CD8-positive, alpha-beta memory T cell (primary cell): Measurements from ENCODE around the gene FMNL2. TPM values are rescaled to one million over a fixed set of nuclear protein-coding genes. Genes with fewer than 3 reads are reported as not detected.

Source experiments
- CTCF ChIA-PET: fragments of 350-600 bp; sonication (Branson Sonifier 250); formaldehyde crosslinking; loops from one replicate; lab custom pipeline; 2021; ENCODE audit warnings: antibody characterized with exemption; lab: Charles Lee
- POLR2A ChIA-PET: fragments of 350-600 bp; sonication (Branson Sonifier 250); formaldehyde crosslinking; loops from one replicate; lab custom pipeline; 2021; ENCODE audit warnings: antibody characterized with exemption; lab: Charles Lee
- DNase-seq, 5 donors: peaks; one replicate each; pipeline versions ENCODE4 v3.0.0 to v3.0.0-alpha.2; 2020 to 2022; ENCODE audit warnings: mixed read lengths in 1 of 5
- H3K27ac ChIP-seq: one replicate; pipeline ENCODE4 v1.7.0; 2013; ENCODE audit warnings: low read depth, mild to moderate bottlenecking, low read length, moderate library complexity
- H3K27me3 ChIP-seq: 2 replicates; pipeline ENCODE4 v1.7.0; 2013; ENCODE audit warnings: low read length, mild to moderate bottlenecking; ENCODE audit not compliant: insufficient read depth, poor library complexity, severe bottlenecking
- H3K36me3 ChIP-seq: 2 replicates; pipeline ENCODE4 v1.7.0; 2013; ENCODE audit warnings: mild to moderate bottlenecking, low read length, moderate library complexity; ENCODE audit not compliant: insufficient read depth
- H3K4me1 ChIP-seq: 2 replicates; pipeline ENCODE4 v1.7.0; 2013; ENCODE audit warnings: mild to moderate bottlenecking, low read length, moderate library complexity; ENCODE audit not compliant: insufficient read depth
- H3K4me3 ChIP-seq: 2 replicates; pipeline ENCODE4 v1.7.0; 2013; ENCODE audit warnings: mild to moderate bottlenecking, low read length
- H3K9me3 ChIP-seq: 2 replicates; pipeline ENCODE4 v1.7.0; 2013; ENCODE audit warnings: mild to moderate bottlenecking, low read length
- H3K27ac Mint-ChIP-seq, 8 donors: one replicate each; pipeline ENCODE4 v1.8.0; 2020 to 2021; ENCODE audit warnings: mixed read lengths in 8 of 8, mild to moderate bottlenecking in 6 of 8, inconsistent platforms in 3 of 8, moderate library complexity in 3 of 8
- H3K27me3 Mint-ChIP-seq, 2 donors: one replicate each; pipeline ENCODE4 v1.8.0; 2020 to 2021; ENCODE audit warnings: mixed read lengths in 2 of 2, mild to moderate bottlenecking in 1 of 2, moderate library complexity in 1 of 2
- H3K36me3 Mint-ChIP-seq, 3 donors: one replicate each; pipeline ENCODE4 v1.8.0; 2020 to 2021; ENCODE audit warnings: mixed read lengths in 3 of 3, inconsistent platforms in 1 of 3, mild to moderate bottlenecking in 1 of 3
- H3K4me1 Mint-ChIP-seq, 3 donors: one replicate each; pipeline ENCODE4 v1.8.0; 2020 to 2021; ENCODE audit warnings: mixed read lengths in 3 of 3, inconsistent platforms in 1 of 3, mild to moderate bottlenecking in 1 of 3
- H3K4me3 Mint-ChIP-seq, 7 donors: one replicate each; pipeline ENCODE4 v1.8.0; 2020 to 2021; ENCODE audit warnings: mixed read lengths in 7 of 7, mild to moderate bottlenecking in 6 of 7, moderate library complexity in 4 of 7, inconsistent platforms in 2 of 7
- H3K9me3 Mint-ChIP-seq, 5 donors: one replicate each; pipeline ENCODE4 v1.8.0; 2020 to 2022; ENCODE audit warnings: mixed read lengths in 5 of 5, mild to moderate bottlenecking in 3 of 5, moderate library complexity in 2 of 5, inconsistent platforms in 1 of 5
- polyA plus RNA-seq: library from polyadenylated mRNA; unstranded; fragments of 300-500 nt; fragmentation: Illumina TruSeq; gene quantifications from one replicate; pipeline ENCODE4 v1.2.3, GENCODE V29; 2021
- total RNA-seq, 2 experiments: library from RNA; stranded (reverse); gene quantifications; one replicate each; pipeline ENCODE4 v1.2.3, GENCODE V29; 2021

The FMNL2 gene
- total and polyA plus RNA-seq, 3 experiments from 2014 or later: 0.05 to 0.59 (median 0.58) TPM

DNA sequence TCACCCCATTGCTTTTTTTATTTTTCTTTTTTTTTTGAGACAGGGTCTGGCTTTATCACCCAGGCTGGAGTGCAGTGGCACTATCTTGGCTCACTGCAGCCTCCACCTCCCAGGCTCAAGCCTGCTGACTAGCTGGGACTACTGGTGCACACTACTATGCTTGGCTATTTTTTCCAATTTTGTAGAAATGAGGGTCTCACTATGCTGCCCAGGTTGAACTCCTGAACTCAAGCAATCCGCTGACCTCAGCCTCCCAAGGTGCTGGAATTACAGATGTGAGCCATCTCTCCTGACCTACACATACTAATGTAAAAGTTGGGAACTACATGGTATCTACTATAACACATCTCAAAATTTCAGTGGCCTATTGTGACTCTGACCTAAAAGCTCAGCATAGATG, 101.2 kb downstream of the FMNL2 start:
- Histone ChIP-seq H3K27ac (no peak overlapping the region), H3K4me1 (no peaks in the 10 kb centered on the region), H3K4me3 (no peak overlapping the region), H3K36me3 (no peaks in the 10 kb centered on the region), H3K9me3 (no peaks in the 10 kb centered on the region), H3K27me3 (no peaks in the 10 kb centered on the region)
- CTCF ChIA-PET: no interaction called here
- peaks cover 2 to 37% of the 10 kb centered on the region in 2 donors for H3K27me3 Mint-ChIP-seq
- POLR2A ChIA-PET: no interaction called here
- H3K4me1 Mint-ChIP-seq: no peaks in the 10 kb centered on the region
- H3K4me3 Mint-ChIP-seq: no peak overlapping the region
- no peaks in the 10 kb centered on the region for H3K9me3 Mint-ChIP-seq
- H3K36me3 Mint-ChIP-seq: no peaks in the 10 kb centered on the region
- no peak for DNase-seq
- H3K27ac Mint-ChIP-seq: no peak overlapping the region

GRCh38 chr2:152437276-152438108, 102.5 kb downstream of the FMNL2 start:
- Histone ChIP-seq H3K4me3 (no peak overlapping the region), H3K27ac (no peak overlapping the region), H3K4me1 (no peaks in the 10 kb centered on the region), H3K36me3 (no peaks in the 10 kb centered on the region), H3K9me3 (no peaks in the 10 kb centered on the region), H3K27me3 (no peaks in the 10 kb centered on the region)
- H3K36me3 Mint-ChIP-seq: no peaks in the 10 kb centered on the region
- DNase-seq: no peak
- H3K9me3 Mint-ChIP-seq: peaks cover 0 to 2% (median 0%) of the 10 kb centered on the region in 5 donors
- ChIA-PET POLR2A (no interaction called here), CTCF (no interaction called here)
- peaks cover 4 to 37% of the 10 kb centered on the region in 2 donors for H3K27me3 Mint-ChIP-seq
- no peaks in the 10 kb centered on the region for H3K4me1 Mint-ChIP-seq
- no peak overlapping the region for H3K27ac Mint-ChIP-seq
- H3K4me3 Mint-ChIP-seq: no peak overlapping the region

DNA sequence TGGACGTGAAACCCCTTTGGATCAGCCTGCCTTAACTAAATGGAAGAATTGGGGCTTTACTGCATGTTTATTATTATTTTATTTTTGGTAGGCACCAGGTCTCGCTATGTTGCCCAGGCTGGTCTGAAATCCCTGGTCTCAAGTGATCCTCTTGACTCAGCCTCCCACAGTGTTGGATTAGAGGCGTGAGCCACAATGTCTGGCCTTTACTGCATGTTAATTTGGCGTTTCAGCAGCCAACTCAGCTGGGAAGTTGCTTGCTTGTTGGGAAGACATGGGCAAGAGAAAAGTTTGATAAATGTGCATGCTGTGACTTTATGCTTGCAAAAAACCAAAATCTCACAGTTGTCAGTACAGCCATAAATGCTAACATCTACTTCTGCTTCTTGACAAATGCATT, 105.1 kb downstream of the FMNL2 start:
- DNase-seq: no peak
- Mint-ChIP-seq H3K4me3 (no peak overlapping the region), H3K27me3 (peaks cover 2 to 43% of the 10 kb centered on the region in 2 donors), H3K27ac (no peak overlapping the region), H3K36me3 (no peaks in the 10 kb centered on the region), H3K4me1 (no peaks in the 10 kb centered on the region), H3K9me3 (peaks cover 0 to 2% (median 0%) of the 10 kb centered on the region in 5 donors)
- no peaks in the 10 kb centered on the region for H3K36me3 ChIP-seq
- H3K4me1 ChIP-seq: no peaks in the 10 kb centered on the region
- H3K9me3 ChIP-seq: no peaks in the 10 kb centered on the region
- H3K27ac ChIP-seq: no peak overlapping the region
- CTCF ChIA-PET: no interaction called here
- H3K4me3 ChIP-seq: no peak overlapping the region
- POLR2A ChIA-PET: no interaction called here
- H3K27me3 ChIP-seq: no peaks in the 10 kb centered on the region

DNA sequence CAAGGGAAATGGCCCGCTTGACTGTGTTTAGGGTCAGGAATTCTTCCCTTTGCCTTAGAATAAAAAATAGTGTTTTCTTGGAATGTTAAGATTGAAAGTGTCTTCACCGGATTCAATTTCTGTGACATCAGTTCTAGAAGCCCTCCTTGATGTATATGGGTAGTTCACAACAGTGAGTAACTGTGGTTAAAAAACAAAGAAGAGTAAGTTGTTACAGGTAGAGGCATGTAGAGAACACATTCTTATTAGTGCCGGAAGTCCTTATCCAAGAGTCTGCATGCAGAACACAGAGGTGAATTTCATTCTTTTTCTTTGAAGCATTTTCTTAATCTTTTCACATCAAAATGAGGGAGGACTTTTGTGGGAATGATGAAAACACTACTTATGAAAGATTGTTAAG, 105.5 kb downstream of the FMNL2 start:
- H3K9me3 Mint-ChIP-seq: peaks cover 0 to 2% (median 0%) of the 10 kb centered on the region in 5 donors
- CTCF ChIA-PET: no interaction called here
- POLR2A ChIA-PET: no interaction called here
- H3K4me3 Mint-ChIP-seq: no peak overlapping the region
- Histone ChIP-seq H3K36me3 (no peaks in the 10 kb centered on the region), H3K9me3 (no peaks in the 10 kb centered on the region), H3K4me3 (no peak overlapping the region), H3K27ac (no peak overlapping the region), H3K4me1 (no peaks in the 10 kb centered on the region), H3K27me3 (no peaks in the 10 kb centered on the region)
- DNase-seq: no peak
- peaks cover 2 to 43% of the 10 kb centered on the region in 2 donors for H3K27me3 Mint-ChIP-seq
- H3K36me3 Mint-ChIP-seq: no peaks in the 10 kb centered on the region
- H3K27ac Mint-ChIP-seq: no peak overlapping the region
- no peaks in the 10 kb centered on the region for H3K4me1 Mint-ChIP-seq

DNA sequence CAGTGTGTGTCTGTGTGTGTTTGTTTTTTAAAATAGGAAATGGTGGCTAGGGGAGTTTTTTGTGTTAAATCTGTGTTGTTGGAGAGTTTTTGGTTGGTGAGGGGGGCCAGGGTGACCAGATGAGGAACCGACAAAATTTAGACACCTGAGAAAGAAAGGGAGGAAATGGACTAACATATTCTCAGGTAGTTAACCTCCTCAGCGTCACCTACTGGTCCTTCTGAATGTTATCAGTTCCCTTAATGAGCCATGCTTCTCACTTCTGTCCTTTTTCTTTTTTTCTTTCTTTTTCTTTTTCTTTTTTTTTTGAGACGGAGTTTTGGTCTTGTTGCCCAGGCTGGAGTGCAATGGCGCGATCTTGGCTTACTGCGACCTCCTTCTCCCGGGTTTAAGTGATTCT, 107.0 kb downstream of the FMNL2 start:
- Mint-ChIP-seq H3K36me3 (no peaks in the 10 kb centered on the region), H3K27me3 (peaks cover 2 to 38% of the 10 kb centered on the region in 2 donors), H3K9me3 (peaks cover 0 to 2% (median 0%) of the 10 kb centered on the region in 5 donors), H3K4me3 (no peak overlapping the region), H3K27ac (no peak overlapping the region), H3K4me1 (no peaks in the 10 kb centered on the region)
- DNase-seq: no peak
- H3K27ac ChIP-seq: no peak overlapping the region
- no peaks in the 10 kb centered on the region for H3K9me3 ChIP-seq
- no peaks in the 10 kb centered on the region for H3K36me3 ChIP-seq
- H3K4me1 ChIP-seq: no peaks in the 10 kb centered on the region
- no peak overlapping the region for H3K4me3 ChIP-seq
- ChIA-PET CTCF (no interaction called here), POLR2A (no interaction called here)
- no peaks in the 10 kb centered on the region for H3K27me3 ChIP-seq

GRCh38 chr2:152443771-152444170, 108.8 kb downstream of the FMNL2 start:
- Mint-ChIP-seq H3K36me3 (no peaks in the 10 kb centered on the region), H3K27ac (no peak overlapping the region), H3K27me3 (peaks cover 2 to 35% of the 10 kb centered on the region in 2 donors), H3K4me3 (no peak overlapping the region), H3K4me1 (no peaks in the 10 kb centered on the region), H3K9me3 (peaks cover 0 to 2% (median 0%) of the 10 kb centered on the region in 5 donors)
- H3K36me3 ChIP-seq: no peaks in the 10 kb centered on the region
- no peak overlapping the region for H3K4me3 ChIP-seq
- no peaks in the 10 kb centered on the region for H3K9me3 ChIP-seq
- ChIA-PET CTCF (no interaction called here), POLR2A (no interaction called here)
- DNase-seq: no peak
- H3K27me3 ChIP-seq: no peaks in the 10 kb centered on the region
- no peaks in the 10 kb centered on the region for H3K4me1 ChIP-seq
- H3K27ac ChIP-seq: no peak overlapping the region

DNA sequence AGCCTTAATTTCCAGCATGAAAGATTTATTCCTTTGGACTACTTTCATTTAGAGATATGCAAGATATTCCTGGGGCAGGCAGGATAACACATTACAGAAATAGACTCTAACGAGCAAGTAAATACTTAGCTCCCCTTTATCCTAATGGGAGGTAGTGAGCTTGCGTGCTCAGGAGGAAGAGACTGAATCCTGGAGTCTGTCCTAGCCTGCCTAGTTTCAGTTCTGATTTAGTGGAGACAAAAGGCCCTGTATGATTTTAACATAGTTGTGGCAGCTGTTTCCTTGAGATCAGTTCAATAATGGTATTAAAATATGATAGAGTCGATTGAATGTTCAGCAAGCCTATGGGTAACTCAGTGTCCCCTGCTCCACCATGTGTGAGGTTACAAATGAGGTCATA, 109.5 kb downstream of the FMNL2 start:
- Histone ChIP-seq H3K4me3 (no peak overlapping the region), H3K4me1 (no peaks in the 10 kb centered on the region), H3K9me3 (no peaks in the 10 kb centered on the region), H3K27me3 (no peaks in the 10 kb centered on the region), H3K36me3 (no peaks in the 10 kb centered on the region), H3K27ac (no peak overlapping the region)
- Mint-ChIP-seq H3K9me3 (peaks cover 0 to 2% (median 0%) of the 10 kb centered on the region in 5 donors), H3K27ac (no peak overlapping the region), H3K27me3 (peaks cover 2 to 35% of the 10 kb centered on the region in 2 donors), H3K4me3 (no peak overlapping the region), H3K4me1 (no peaks in the 10 kb centered on the region), H3K36me3 (no peaks in the 10 kb centered on the region)
- POLR2A ChIA-PET: no interaction called here
- no peak for DNase-seq
- CTCF ChIA-PET: no interaction called here

GRCh38 chr2:152445375-152445774, 110.4 kb downstream of the FMNL2 start:
- no peaks in the 10 kb centered on the region for H3K36me3 Mint-ChIP-seq
- ChIA-PET CTCF (no interaction called here), POLR2A (no interaction called here)
- no peak overlapping the region for H3K27ac Mint-ChIP-seq
- peaks cover 2 to 28% of the 10 kb centered on the region in 2 donors for H3K27me3 Mint-ChIP-seq
- H3K4me1 ChIP-seq: no peaks in the 10 kb centered on the region
- DNase-seq: no peak
- no peaks in the 10 kb centered on the region for H3K36me3 ChIP-seq
- H3K4me3 ChIP-seq: no peak overlapping the region
- H3K27ac ChIP-seq: no peak overlapping the region
- no peaks in the 10 kb centered on the region for H3K27me3 ChIP-seq
- no peaks in the 10 kb centered on the region for H3K4me1 Mint-ChIP-seq
- peaks cover 0 to 2% (median 0%) of the 10 kb centered on the region in 5 donors for H3K9me3 Mint-ChIP-seq
- no peaks in the 10 kb centered on the region for H3K9me3 ChIP-seq
- no peak overlapping the region for H3K4me3 Mint-ChIP-seq
